Sigmoid colon (tissue), 3 donors: ENCODE results near the gene DIP2B.

Experiments
- CTCF ChIP-seq, 4 experiments: fragments of 450-650 bp in 3 of 4; fragments of 200-600 bp in 1 of 4; IDR thresholded peaks; one replicate each; pipeline ENCODE4 v1.5.1; 2016 to 2019; ENCODE audit warnings: antibody characterized with exemption in 4 of 4, mild to moderate bottlenecking in 3 of 4, moderate library complexity in 2 of 4
- POLR2A ChIP-seq, 2 donors: fragments of 450-650 bp; IDR thresholded peaks; one replicate each; pipeline ENCODE4 v1.6.1; 2016; ENCODE audit warnings: antibody characterized with exemption in 2 of 2, mild to moderate bottlenecking in 2 of 2, moderate library complexity in 2 of 2

GRCh38 chr12:50528800-50529199 is 24.0 kb downstream of the DIP2B start:
- TF ChIP-seq CTCF (IDR thresholded peaks at IDR 0.05) (no peak), POLR2A (IDR thresholded peaks at IDR 0.05) (no peak)
